H9 (cell line): ENCODE data around the gene FTO. TPM values are rescaled to one million over a fixed set of nuclear protein-coding genes. Genes with fewer than 3 reads are reported as not detected.

Source experiments
- DNase-seq: peaks from one replicate; pipeline ENCODE4 v3.0.0-alpha.2; 2017
- H2AFZ ChIP-seq: one replicate; pipeline ENCODE4 v1.6.1; 2013; ENCODE audit warnings: mild to moderate bottlenecking, low read length, control low read depth, moderate library complexity
- H2AK5ac ChIP-seq: 2 replicates; pipeline ENCODE4 v1.6.1; 2013; ENCODE audit warnings: low read length, control low read depth, mixed read lengths; ENCODE audit not compliant: insufficient read length
- H2BK120ac ChIP-seq: one replicate; pipeline ENCODE4 v1.6.1; 2013; ENCODE audit warnings: low read depth, mild to moderate bottlenecking, low read length, control low read depth, inconsistent platforms; ENCODE audit not compliant: poor library complexity, severe bottlenecking
- H2BK12ac ChIP-seq: 2 replicates; pipeline ENCODE4 v1.6.1; 2013; ENCODE audit warnings: low read length, control low read depth, mixed read lengths, low read depth; ENCODE audit not compliant: insufficient read length
- H2BK15ac ChIP-seq: 2 replicates; pipeline ENCODE4 v1.6.1; 2013; ENCODE audit warnings: low read depth, low read length, control low read depth
- H2BK20ac ChIP-seq: one replicate; pipeline ENCODE4 v1.6.1; 2013; ENCODE audit warnings: low read depth, mild to moderate bottlenecking, low read length, control low read depth, inconsistent platforms; ENCODE audit not compliant: poor library complexity, severe bottlenecking
- H2BK5ac ChIP-seq: 2 replicates; pipeline ENCODE4 v1.6.1; 2013; ENCODE audit warnings: low read length, control low read depth, mixed read lengths; ENCODE audit not compliant: insufficient read length
- H3K14ac ChIP-seq: 2 replicates; pipeline ENCODE4 v1.6.1; 2013; ENCODE audit warnings: low read length, control low read depth; ENCODE audit not compliant: insufficient read depth
- H3K18ac ChIP-seq: 2 replicates; pipeline ENCODE4 v1.6.1; 2013; ENCODE audit warnings: low read depth, mild to moderate bottlenecking, mixed read lengths, low read length, control low read depth; ENCODE audit not compliant: insufficient read length
- H3K23ac ChIP-seq: 2 replicates; pipeline ENCODE4 v1.6.1; 2013; ENCODE audit warnings: low read length, control low read depth, mixed read lengths, low read depth; ENCODE audit not compliant: insufficient read length
- H3K23me2 ChIP-seq: 2 replicates; pipeline ENCODE4 v1.6.1; 2013; ENCODE audit warnings: low read depth, mild to moderate bottlenecking, mixed read lengths, low read length, control low read depth; ENCODE audit not compliant: insufficient read length, poor library complexity, severe bottlenecking
- H3K27ac ChIP-seq: 2 replicates; pipeline ENCODE4 v1.5.1; 2013; ENCODE audit warnings: low read length, control low read depth, mixed read lengths, low read depth; ENCODE audit not compliant: insufficient read length
- H3K27me3 ChIP-seq: 2 replicates; pipeline ENCODE4 v1.6.1; 2013; ENCODE audit warnings: low read length, control low read depth, inconsistent platforms; ENCODE audit not compliant: insufficient read depth
- H3K4ac ChIP-seq: 2 replicates; pipeline ENCODE4 v1.6.1; 2013; ENCODE audit warnings: low read depth, mild to moderate bottlenecking, control low read depth, inconsistent platforms, low read length, moderate library complexity
- H3K4me1 ChIP-seq: 2 replicates; pipeline ENCODE4 v1.6.1; 2013; ENCODE audit warnings: low read length, control low read depth, inconsistent platforms; ENCODE audit not compliant: insufficient read depth
- H3K4me2 ChIP-seq: 2 replicates; pipeline ENCODE4 v1.6.1; 2013; ENCODE audit warnings: low read length, control low read depth, mixed read lengths; ENCODE audit not compliant: insufficient read length, insufficient read depth
- H3K56ac ChIP-seq: 2 replicates; pipeline ENCODE4 v1.6.1; 2013; ENCODE audit warnings: low read depth, mild to moderate bottlenecking, mixed read lengths, low read length, control low read depth; ENCODE audit not compliant: insufficient read length
- H3K79me1 ChIP-seq: 2 replicates; pipeline ENCODE4 v1.6.1; 2013; ENCODE audit warnings: low read depth, mild to moderate bottlenecking, moderate library complexity, low read length, control low read depth, inconsistent platforms; ENCODE audit not compliant: insufficient read depth, poor library complexity, severe bottlenecking
- H3K79me2 ChIP-seq: 2 replicates; pipeline ENCODE4 v1.6.1; 2013; ENCODE audit warnings: low read length, control low read depth, inconsistent platforms; ENCODE audit not compliant: insufficient read depth
- H3K9ac ChIP-seq: 2 replicates; pipeline ENCODE4 v1.6.1; 2013; ENCODE audit warnings: low read length, control low read depth, mixed read lengths; ENCODE audit not compliant: insufficient read length; ENCODE audit errors: extremely low read depth
- H3K9me3 ChIP-seq: one replicate; pipeline ENCODE4 v1.6.1; 2013; ENCODE audit warnings: low read depth, low read length, inconsistent platforms; ENCODE audit not compliant: control insufficient read depth
- H3T11ph ChIP-seq: one replicate; pipeline ENCODE4 v1.6.1; 2013; ENCODE audit warnings: mild to moderate bottlenecking, low read length, control low read depth, inconsistent platforms
- H4K20me1 ChIP-seq: one replicate; pipeline ENCODE4 v1.6.1; 2013; ENCODE audit not compliant: control insufficient read depth, insufficient read length, insufficient read depth
- H4K5ac ChIP-seq: 2 replicates; pipeline ENCODE4 v1.6.1; 2013; ENCODE audit warnings: low read depth, mild to moderate bottlenecking, mixed read lengths, low read length, control low read depth; ENCODE audit not compliant: insufficient read length
- H4K8ac ChIP-seq: replicated peaks from 2 replicates; pipeline ENCODE4 v1.6.1; 2013; ENCODE audit warnings: low read length, control low read depth, mixed read lengths, low read depth; ENCODE audit not compliant: insufficient read length
- H4K91ac ChIP-seq: 2 replicates; pipeline ENCODE4 v1.6.1; 2013; ENCODE audit warnings: low read depth, mild to moderate bottlenecking, moderate library complexity, mixed read lengths, low read length, control low read depth; ENCODE audit not compliant: insufficient read length
- H3K27ac Mint-ChIP-seq, 3 experiments: 2 replicates in 2 of 3; 3 replicates in 1 of 3; pipeline ENCODE4 v1.8.0; 2020 to 2021; ENCODE audit warnings: mixed read lengths in 3 of 3, mild to moderate bottlenecking in 1 of 3, moderate library complexity in 1 of 3
- H3K27me3 Mint-ChIP-seq: 2 replicates; pipeline ENCODE4 v1.8.0; 2021; ENCODE audit warnings: low read depth, mild to moderate bottlenecking, moderate library complexity, mixed read lengths
- H3K36me3 Mint-ChIP-seq, 3 experiments: 2 replicates in 2 of 3; 3 replicates in 1 of 3; pipeline ENCODE4 v1.8.0; 2020 to 2021; ENCODE audit warnings: low read depth in 3 of 3, mixed read lengths in 3 of 3; ENCODE audit not compliant: insufficient read depth in 1 of 3
- H3K4me1 Mint-ChIP-seq, 2 experiments: 2 replicates each; pipeline ENCODE4 v1.8.0; 2020; ENCODE audit warnings: mixed read lengths in 2 of 2
- H3K4me3 Mint-ChIP-seq, 2 experiments: 2 replicates in 1 of 2; 3 replicates in 1 of 2; pipeline ENCODE4 v1.8.0; 2020 to 2021; ENCODE audit warnings: mild to moderate bottlenecking in 2 of 2, mixed read lengths in 2 of 2, moderate library complexity in 1 of 2
- H3K9me3 Mint-ChIP-seq, 2 experiments: 2 replicates in 1 of 2; 3 replicates in 1 of 2; pipeline ENCODE4 v1.8.0; 2020; ENCODE audit warnings: mild to moderate bottlenecking in 2 of 2, mixed read lengths in 2 of 2, moderate library complexity in 1 of 2
- WGBS: extraction: QIAGEN DNeasy Blood & Tissue Kit; methylation state at CpG from one replicate; pipeline ENCODE4 v1.1.7; 2013; ENCODE audit warnings: missing lambda C conversion rate, low lambda C conversion rate, mixed read lengths; ENCODE audit not compliant: insufficient read length; ENCODE audit errors: extremely low coverage; 5-methylcytosine and 5-hydroxymethylcytosine counted together
- total RNA-seq: library from RNA; stranded (reverse); gene quantifications from 2 replicates; pipeline ENCODE4 v1.2.1, GENCODE V29; 2021
- TF ChIP-seq, protein P1 (sequence below): fragments of 200-600 bp; sonication (generic); conservative IDR thresholded peaks from 3 replicates; pipeline ENCODE4 v1.8.0; 2021; ENCODE audit warnings: antibody characterized with exemption, mild to moderate bottlenecking

The FTO gene
- total RNA-seq, 1 experiment from 2014 or later: 67.9 TPM

DNA sequence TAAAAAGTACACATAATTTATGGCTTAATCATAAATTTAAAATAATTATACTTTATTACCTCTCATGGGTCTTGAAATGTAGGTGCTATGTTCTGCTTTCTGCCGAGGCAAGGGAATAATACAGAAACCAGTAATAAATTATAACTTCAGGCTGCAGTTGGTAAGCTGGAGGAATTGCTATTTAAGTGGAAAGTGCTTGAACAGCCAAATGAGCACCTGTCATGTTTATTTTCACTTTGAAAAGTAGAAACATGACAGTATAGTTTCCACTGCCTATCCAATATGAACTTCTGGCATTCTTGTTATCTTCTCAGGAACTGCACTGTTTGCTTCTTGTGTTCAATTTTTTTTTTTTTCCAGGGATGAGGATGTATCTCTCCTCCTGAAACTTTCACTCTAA lies 146.0 kb downstream of the FTO start:
- no peak overlapping the region for H2BK20ac ChIP-seq
- no peak overlapping the region for H2BK12ac ChIP-seq
- H3K4me2 ChIP-seq: no peak overlapping the region
- no peaks in the 10 kb centered on the region for H4K20me1 ChIP-seq
- H3K27me3 Mint-ChIP-seq: no peaks in the 10 kb centered on the region
- no peak overlapping the region for H3K14ac ChIP-seq
- H2BK5ac ChIP-seq: no peak overlapping the region
- no peak overlapping the region for H3K4me3 Mint-ChIP-seq
- no peak overlapping the region for H3K9ac ChIP-seq
- no peaks in the 10 kb centered on the region for H3K79me2 ChIP-seq
- H2BK15ac ChIP-seq: no peak overlapping the region
- H3K56ac ChIP-seq: no peak overlapping the region
- H4K91ac ChIP-seq: no peak overlapping the region
- H3K79me1 ChIP-seq: no peaks in the 10 kb centered on the region
- no peak for DNase-seq
- peaks cover 0 to 8% (median 0%) of the 10 kb centered on the region in 3 experiments; a peak in 3 of 7 replicates for H3K36me3 Mint-ChIP-seq
- no peak overlapping the region for H3K18ac ChIP-seq
- no peak overlapping the region for H2AK5ac ChIP-seq
- H3K23me2 ChIP-seq: no peaks in the 10 kb centered on the region
- no peak overlapping the region for H3T11ph ChIP-seq
- no CpG with 5 or more reads among the region's 1 CpG for WGBS
- H3K9me3 ChIP-seq: no peaks in the 10 kb centered on the region
- peaks cover 5 to 8% of the 10 kb centered on the region in 2 experiments; a peak in 2 of 5 replicates for H3K9me3 Mint-ChIP-seq
- H3K4me1 ChIP-seq: no peaks in the 10 kb centered on the region; the same call in 1 of the 2 replicates
- no peak overlapping the region for H2BK120ac ChIP-seq
- H3K27ac ChIP-seq: no peak overlapping the region
- TF ChIP-seq, protein P1, sequence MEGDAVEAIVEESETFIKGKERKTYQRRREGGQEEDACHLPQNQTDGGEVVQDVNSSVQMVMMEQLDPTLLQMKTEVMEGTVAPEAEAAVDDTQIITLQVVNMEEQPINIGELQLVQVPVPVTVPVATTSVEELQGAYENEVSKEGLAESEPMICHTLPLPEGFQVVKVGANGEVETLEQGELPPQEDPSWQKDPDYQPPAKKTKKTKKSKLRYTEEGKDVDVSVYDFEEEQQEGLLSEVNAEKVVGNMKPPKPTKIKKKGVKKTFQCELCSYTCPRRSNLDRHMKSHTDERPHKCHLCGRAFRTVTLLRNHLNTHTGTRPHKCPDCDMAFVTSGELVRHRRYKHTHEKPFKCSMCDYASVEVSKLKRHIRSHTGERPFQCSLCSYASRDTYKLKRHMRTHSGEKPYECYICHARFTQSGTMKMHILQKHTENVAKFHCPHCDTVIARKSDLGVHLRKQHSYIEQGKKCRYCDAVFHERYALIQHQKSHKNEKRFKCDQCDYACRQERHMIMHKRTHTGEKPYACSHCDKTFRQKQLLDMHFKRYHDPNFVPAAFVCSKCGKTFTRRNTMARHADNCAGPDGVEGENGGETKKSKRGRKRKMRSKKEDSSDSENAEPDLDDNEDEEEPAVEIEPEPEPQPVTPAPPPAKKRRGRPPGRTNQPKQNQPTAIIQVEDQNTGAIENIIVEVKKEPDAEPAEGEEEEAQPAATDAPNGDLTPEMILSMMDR: no peak
- no peak overlapping the region for H3K27ac Mint-ChIP-seq
- no peak overlapping the region for H4K8ac ChIP-seq
- H2AFZ ChIP-seq: no peak overlapping the region
- peaks cover 16 to 17% of the 10 kb centered on the region in 2 experiments for H3K4me1 Mint-ChIP-seq
- no peak overlapping the region for H3K4ac ChIP-seq
- H3K27me3 ChIP-seq: no peaks in the 10 kb centered on the region
- no peak overlapping the region for H4K5ac ChIP-seq
- no peak overlapping the region for H3K23ac ChIP-seq
